SJSA1 (cell line): ENCODE measurements around the gene CCDC59. TPM values are rescaled to one million over a fixed set of nuclear protein-coding genes. Genes with fewer than 3 reads are reported as not detected.

Source experiments
- DNase-seq, 2 experiments: peaks; one replicate each; pipeline ENCODE4 v3.0.0-alpha.2; 2015 to 2020; ENCODE audit warnings: low spot score in 2 of 2, low read depth in 1 of 2
- H3K27ac ChIP-seq: fragments of 250-450 bp; sonication (Bioruptor Pico); 2 replicates; pipeline ENCODE4 v1.5.1; 2020; ENCODE audit warnings: mild to moderate bottlenecking, moderate library complexity
- H3K27me3 ChIP-seq: fragments of 250-450 bp; sonication (Bioruptor Pico); replicated peaks from 2 replicates; pipeline ENCODE4 v1.5.1; 2020; ENCODE audit warnings: mild to moderate bottlenecking, moderate library complexity
- H3K36me3 ChIP-seq: fragments of 250-450 bp; sonication (Bioruptor Pico); 2 replicates; pipeline ENCODE4 v1.5.1; 2020; ENCODE audit warnings: mild to moderate bottlenecking
- H3K4me1 ChIP-seq: fragments of 250-450 bp; sonication (Bioruptor Pico); replicated peaks from 2 replicates; pipeline ENCODE4 v1.6.1; 2021; ENCODE audit warnings: mild to moderate bottlenecking
- H3K4me3 ChIP-seq: fragments of 250-450 bp; sonication (Bioruptor Pico); 2 replicates; pipeline ENCODE4 v1.5.1; 2020; ENCODE audit warnings: mild to moderate bottlenecking
- H3K9me3 ChIP-seq: fragments of 250-450 bp; sonication (Bioruptor Pico); replicated peaks from 2 replicates; pipeline ENCODE4 v1.5.1; 2020; ENCODE audit warnings: mild to moderate bottlenecking
- total RNA-seq: library from RNA; depleted of rRNA; stranded (reverse); fragments of >200 nt; shearing (Covaris generic); gene quantifications from 2 replicates; pipeline ENCODE4 v1.2.3, GENCODE V29; 2014; rRNA removed

CCDC59 gene
- total RNA-seq, 1 experiment from 2014 or later, result 88.3 TPM

- DNase-seq, result no peak
- peak overlapping the region; percentile 70 for H3K4me3 ChIP-seq
- peak overlapping the region; percentile 95 for H3K27ac ChIP-seq
- no peaks in the 10 kb centered on the region for H3K27me3 ChIP-seq
- peaks cover 7% of the 10 kb centered on the region for H3K4me1 ChIP-seq
- H3K36me3 ChIP-seq, result peaks cover 47% of the 10 kb centered on the region
- no peaks in the 10 kb centered on the region for H3K9me3 ChIP-seq
Observed at GRCh38 chr12:82357340-82357739, 847 bp downstream of the CCDC59 start.

- Histone ChIP-seq H3K4me3 (no peak overlapping the region), H3K27me3 (no peaks in the 10 kb centered on the region), H3K9me3 (no peaks in the 10 kb centered on the region), H3K4me1 (no peaks in the 10 kb centered on the region), H3K27ac (no peak overlapping the region), H3K36me3 (peaks cover 46% of the 10 kb centered on the region)
- no peak for DNase-seq
Observed at GRCh38 chr12:82351390-82351789, 6.8 kb downstream of the CCDC59 start.

- Histone ChIP-seq H3K27me3 (no peaks in the 10 kb centered on the region), H3K36me3 (peaks cover 33% of the 10 kb centered on the region), H3K4me3 (no peak overlapping the region), H3K9me3 (no peaks in the 10 kb centered on the region), H3K27ac (no peak overlapping the region), H3K4me1 (no peaks in the 10 kb centered on the region)
- DNase-seq, result no peak
Observed at GRCh38 chr12:82350161-82350560, 8.0 kb downstream of the CCDC59 start.

GRCh38 chr12:82329508-82329907 is 28.7 kb downstream of the CCDC59 start:
- Histone ChIP-seq H3K4me3 (no peak overlapping the region), H3K9me3 (no peaks in the 10 kb centered on the region), H3K36me3 (no peaks in the 10 kb centered on the region), H3K27me3 (no peaks in the 10 kb centered on the region), H3K27ac (no peak overlapping the region), H3K4me1 (no peaks in the 10 kb centered on the region)
- DNase-seq, result no peak

- H3K9me3 ChIP-seq, result no peaks in the 10 kb centered on the region
- no peak for DNase-seq
- no peaks in the 10 kb centered on the region for H3K4me1 ChIP-seq
- H3K36me3 ChIP-seq, result no peaks in the 10 kb centered on the region
- no peak overlapping the region for H3K4me3 ChIP-seq
- H3K27me3 ChIP-seq, result no peaks in the 10 kb centered on the region
- no peak overlapping the region for H3K27ac ChIP-seq
Observed at GRCh38 chr12:82327861-82328260, 30.3 kb downstream of the CCDC59 start.

GRCh38 chr12:82326905-82327503 is 31.2 kb downstream of the CCDC59 start:
- no peaks in the 10 kb centered on the region for H3K4me1 ChIP-seq
- no peak overlapping the region for H3K27ac ChIP-seq
- no peak overlapping the region for H3K4me3 ChIP-seq
- no peaks in the 10 kb centered on the region for H3K27me3 ChIP-seq
- no peaks in the 10 kb centered on the region for H3K36me3 ChIP-seq
- peak in 1 of 2 experiments; percentile 2 for DNase-seq
- no peaks in the 10 kb centered on the region for H3K9me3 ChIP-seq

- Histone ChIP-seq H3K27ac (no peak overlapping the region), H3K27me3 (no peaks in the 10 kb centered on the region), H3K4me1 (no peaks in the 10 kb centered on the region), H3K4me3 (no peak overlapping the region), H3K9me3 (no peaks in the 10 kb centered on the region), H3K36me3 (no peaks in the 10 kb centered on the region)
- no peak for DNase-seq
Observed at GRCh38 chr12:82325540-82326336, 32.4 kb downstream of the CCDC59 start.

- no peaks in the 10 kb centered on the region for H3K27me3 ChIP-seq
- no peaks in the 10 kb centered on the region for H3K36me3 ChIP-seq
- H3K9me3 ChIP-seq, result no peaks in the 10 kb centered on the region
- no peak overlapping the region for H3K27ac ChIP-seq
- DNase-seq, result no peak
- H3K4me1 ChIP-seq, result no peaks in the 10 kb centered on the region
- H3K4me3 ChIP-seq, result no peak overlapping the region
Observed at GRCh38 chr12:82319276-82319675, 38.9 kb downstream of the CCDC59 start.

GRCh38 chr12:82314406-82314892 is 43.7 kb downstream of the CCDC59 start:
- Histone ChIP-seq H3K27me3 (no peaks in the 10 kb centered on the region), H3K4me3 (no peak overlapping the region), H3K27ac (no peak overlapping the region), H3K4me1 (no peaks in the 10 kb centered on the region), H3K9me3 (no peaks in the 10 kb centered on the region), H3K36me3 (no peaks in the 10 kb centered on the region)
- no peak for DNase-seq

Other genes with a start within 250 kb of the CCDC59 start
- 7.2 and 15.0 TPM in 2 replicates for gene METTL25, start 142 bp upstream of the CCDC59 start, total RNA-seq